22Rv1 (cell line): ENCODE results near the gene TLL2.

Experiments used
- H3K27ac ChIP-seq: fragments of 450-650 bp; 2 replicates; pipeline ENCODE4 v1.5.1; 2017
- ZFX ChIP-seq: fragments of 450-650 bp; IDR thresholded peaks from 2 replicates; pipeline ENCODE4 v1.6.1; 2017; ENCODE audit warnings: antibody characterized with exemption, borderline replicate concordance
- TF ChIP-seq, protein P1 (sequence below): fragments of 450-650 bp; IDR thresholded peaks from 2 replicates; pipeline ENCODE4 v1.5.1; 2017; ENCODE audit warnings: mild to moderate bottlenecking

The TLL2 gene

DNA sequence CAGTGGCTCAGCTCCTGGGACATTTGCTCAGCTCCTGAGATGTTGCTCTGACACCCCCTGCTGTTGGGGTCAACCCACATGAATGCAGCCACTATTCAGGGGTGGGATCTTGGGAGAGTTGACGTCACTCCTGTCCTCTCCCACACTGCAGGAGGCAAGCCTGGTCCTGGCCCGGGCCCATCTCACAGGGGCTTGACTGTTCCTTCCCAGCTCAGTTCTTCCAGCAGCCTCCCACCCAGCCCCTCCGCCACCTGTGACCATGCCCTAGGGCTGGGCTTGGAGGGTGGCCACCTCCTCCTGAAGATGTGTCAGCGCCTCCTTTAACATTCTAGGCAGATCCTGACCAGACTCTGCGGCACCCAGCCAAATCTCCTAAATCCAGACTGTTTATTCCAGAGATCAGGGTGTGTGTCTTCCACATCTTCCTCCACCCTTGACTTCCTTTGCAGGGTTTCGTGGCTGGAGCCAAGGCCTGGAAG is 135.9 kb downstream of the TLL2 start:
- no peak overlapping the region for H3K27ac ChIP-seq
- TF ChIP-seq, protein P1, sequence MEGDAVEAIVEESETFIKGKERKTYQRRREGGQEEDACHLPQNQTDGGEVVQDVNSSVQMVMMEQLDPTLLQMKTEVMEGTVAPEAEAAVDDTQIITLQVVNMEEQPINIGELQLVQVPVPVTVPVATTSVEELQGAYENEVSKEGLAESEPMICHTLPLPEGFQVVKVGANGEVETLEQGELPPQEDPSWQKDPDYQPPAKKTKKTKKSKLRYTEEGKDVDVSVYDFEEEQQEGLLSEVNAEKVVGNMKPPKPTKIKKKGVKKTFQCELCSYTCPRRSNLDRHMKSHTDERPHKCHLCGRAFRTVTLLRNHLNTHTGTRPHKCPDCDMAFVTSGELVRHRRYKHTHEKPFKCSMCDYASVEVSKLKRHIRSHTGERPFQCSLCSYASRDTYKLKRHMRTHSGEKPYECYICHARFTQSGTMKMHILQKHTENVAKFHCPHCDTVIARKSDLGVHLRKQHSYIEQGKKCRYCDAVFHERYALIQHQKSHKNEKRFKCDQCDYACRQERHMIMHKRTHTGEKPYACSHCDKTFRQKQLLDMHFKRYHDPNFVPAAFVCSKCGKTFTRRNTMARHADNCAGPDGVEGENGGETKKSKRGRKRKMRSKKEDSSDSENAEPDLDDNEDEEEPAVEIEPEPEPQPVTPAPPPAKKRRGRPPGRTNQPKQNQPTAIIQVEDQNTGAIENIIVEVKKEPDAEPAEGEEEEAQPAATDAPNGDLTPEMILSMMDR: no peak
- no peak for TF ChIP-seq ZFX

DNA sequence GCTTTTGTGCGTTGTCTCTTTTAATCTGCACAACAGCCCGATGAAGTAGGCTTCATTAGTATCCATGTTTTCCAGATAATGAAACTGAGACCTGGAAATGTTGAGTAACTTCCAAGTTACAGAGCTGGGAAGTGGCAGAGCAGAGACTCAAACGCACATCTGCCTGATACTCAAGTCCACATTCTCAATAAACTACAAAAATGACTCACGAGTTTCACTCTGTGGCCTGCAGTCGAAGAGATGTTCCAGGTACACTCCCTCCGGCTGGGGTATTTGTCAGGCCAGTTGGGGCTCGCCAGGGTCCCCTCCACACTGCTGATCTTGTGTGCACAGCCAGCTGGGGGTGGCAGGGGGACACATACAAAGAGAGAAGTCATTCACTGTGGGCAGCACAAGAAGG is 137.2 kb downstream of the TLL2 start:
- no peak for TF ChIP-seq ZFX
- TF ChIP-seq, protein P1: no peak
- no peak overlapping the region for H3K27ac ChIP-seq

DNA sequence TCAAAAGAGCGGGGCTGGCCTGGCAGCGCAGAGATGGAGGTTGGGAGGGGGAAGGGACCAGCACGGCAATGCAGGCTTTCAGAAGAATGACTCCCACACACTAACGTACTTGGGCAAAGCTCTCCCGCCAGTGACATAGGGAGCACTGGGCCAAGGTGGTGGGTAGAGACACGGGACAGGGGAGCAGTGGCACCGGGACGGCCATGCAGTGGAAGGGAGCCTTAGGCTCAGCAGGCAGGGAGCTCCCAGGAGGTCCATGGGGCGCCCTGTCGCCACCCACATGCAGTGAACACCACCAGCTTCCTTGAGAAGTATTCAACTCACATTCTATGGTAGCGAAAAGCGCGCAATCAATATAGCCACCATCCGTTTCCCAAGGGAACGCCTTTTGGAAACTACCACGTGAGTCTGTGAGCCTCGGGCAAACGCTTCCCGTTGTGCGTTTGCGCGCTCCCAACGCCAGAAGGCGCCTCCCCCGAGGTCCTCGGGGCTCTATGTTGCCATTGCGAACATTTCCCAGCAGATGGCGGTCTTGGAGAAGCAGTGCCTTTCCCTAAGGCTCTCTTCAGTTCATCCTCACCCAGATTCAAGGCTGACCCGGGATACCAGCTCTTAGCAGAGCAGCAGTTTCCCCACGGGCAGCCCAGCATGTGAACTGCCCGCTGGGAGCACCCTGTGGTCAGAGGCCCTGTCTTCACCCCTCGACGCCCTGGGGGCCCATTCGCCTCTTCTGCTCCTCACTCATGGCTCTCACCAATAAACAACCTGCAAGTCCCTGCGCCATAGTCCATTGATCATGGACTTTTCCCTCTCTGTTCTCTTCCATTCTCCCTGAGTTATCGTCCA is 138.5 kb downstream of the TLL2 start:
- no peak for TF ChIP-seq ZFX
- TF ChIP-seq, protein P1: peak; percentile 97
- H3K27ac ChIP-seq: no peak overlapping the region

- TF ChIP-seq, protein P1: no peak
- no peak for TF ChIP-seq ZFX
- H3K27ac ChIP-seq: no peak overlapping the region
Observed at GRCh38 chr10:96374639-96374984, 139.1 kb downstream of the TLL2 start.

GRCh38 chr10:96374004-96374403 is 139.7 kb downstream of the TLL2 start:
- TF ChIP-seq ZFX: no peak
- TF ChIP-seq, protein P1: no peak
- H3K27ac ChIP-seq: no peak overlapping the region

- H3K27ac ChIP-seq: no peak overlapping the region
- TF ChIP-seq ZFX: no peak
- TF ChIP-seq, protein P1: no peak
Observed at GRCh38 chr10:96371356-96371755, 142.4 kb downstream of the TLL2 start.

DNA sequence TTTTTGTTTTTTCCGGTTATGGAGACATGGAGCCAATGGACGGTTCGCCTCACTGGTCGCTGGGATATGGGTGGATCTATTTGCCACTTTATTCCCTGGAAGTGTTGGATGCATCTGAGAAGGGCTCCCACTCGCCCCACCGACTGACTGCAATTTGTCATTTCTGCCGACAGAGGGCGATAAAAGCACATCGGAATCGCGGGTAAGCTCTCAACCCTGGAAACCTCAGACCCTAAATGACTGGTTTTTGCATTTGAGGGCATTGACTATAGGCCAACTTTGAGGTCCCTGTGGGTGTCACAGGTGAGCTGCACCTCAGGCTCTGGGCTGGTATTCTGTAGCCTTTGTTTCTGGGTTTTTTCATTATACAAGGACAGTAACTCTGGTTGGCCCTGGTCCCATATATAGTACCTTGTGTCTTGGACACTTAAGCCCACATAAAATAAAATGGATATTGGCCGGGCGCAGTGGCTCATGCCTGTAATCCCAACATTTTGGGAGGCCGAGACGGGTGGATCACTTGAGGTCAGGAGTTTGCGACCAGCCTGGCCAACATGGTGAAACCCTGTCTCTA is 143.1 kb downstream of the TLL2 start:
- no peak overlapping the region for H3K27ac ChIP-seq
- TF ChIP-seq ZFX: no peak
- TF ChIP-seq, protein P1: peak; percentile 90
